ENCODE measurements around the gene ADAMTS14. TPM values are rescaled to one million over a fixed set of nuclear protein-coding genes. Genes with fewer than 3 reads are reported as not detected.

ADAMTS14 gene
- total RNA-seq, 1 experiment from 2014 or later: not detected

DNA sequence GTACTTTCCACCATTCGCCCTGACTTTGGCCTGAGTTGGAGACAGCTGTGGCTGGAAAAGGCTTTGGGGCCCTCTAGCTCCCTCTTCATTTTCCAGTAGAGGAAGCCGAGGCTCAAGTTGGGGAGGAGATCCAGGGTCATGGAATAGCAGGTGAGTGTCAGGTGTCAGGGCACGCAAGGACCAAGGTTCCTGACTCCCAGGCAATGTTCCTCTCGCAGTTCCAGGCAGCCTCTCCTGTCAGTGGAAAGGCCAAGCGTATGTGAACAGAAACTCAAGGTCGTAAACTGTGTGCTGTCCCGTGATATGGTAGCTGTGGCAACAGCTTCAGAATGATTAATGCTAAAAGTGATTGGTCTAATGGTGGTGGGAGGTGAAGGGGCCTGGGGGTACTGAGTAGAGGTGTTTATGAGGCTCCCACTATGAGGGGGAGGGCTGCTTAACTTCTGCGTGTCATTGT is 13.2 kb downstream of the ADAMTS14 start:
- DNase-seq: no peak
- intact Hi-C loops (cut with micrococcal nuclease; ENCODE audit: unreplicated experiment): no loop called here
- Mint-ChIP-seq H3K27me3 (ENCODE audit: insufficient read depth, unreplicated experiment) (no peaks in the 10 kb centered on the region), H3K36me3 (ENCODE audit: insufficient read depth, unreplicated experiment) (peaks cover 5% of the 10 kb centered on the region), H3K4me1 (ENCODE audit: low read depth, unreplicated experiment) (no peaks in the 10 kb centered on the region), H3K4me3 (ENCODE audit: unreplicated experiment) (no peak overlapping the region), H3K27ac (ENCODE audit: unreplicated experiment) (no peak overlapping the region), H3K9me3 (ENCODE audit: unreplicated experiment) (no peaks in the 10 kb centered on the region)
- ChIA-PET CTCF (no interaction called here), POLR2A (no interaction called here)
- H3K4me1 ChIP-seq: no peaks in the 10 kb centered on the region
- no peaks in the 10 kb centered on the region for H3K36me3 ChIP-seq (ENCODE audit: control insufficient read depth, insufficient read depth, low read length)
- no TSS peak for BruUV-seq (replicated peaks)
- peaks cover 8% of the 10 kb centered on the region; the same call in 1 of the 2 replicates for H3K9me3 ChIP-seq
- TF ChIP-seq, protein P1, sequence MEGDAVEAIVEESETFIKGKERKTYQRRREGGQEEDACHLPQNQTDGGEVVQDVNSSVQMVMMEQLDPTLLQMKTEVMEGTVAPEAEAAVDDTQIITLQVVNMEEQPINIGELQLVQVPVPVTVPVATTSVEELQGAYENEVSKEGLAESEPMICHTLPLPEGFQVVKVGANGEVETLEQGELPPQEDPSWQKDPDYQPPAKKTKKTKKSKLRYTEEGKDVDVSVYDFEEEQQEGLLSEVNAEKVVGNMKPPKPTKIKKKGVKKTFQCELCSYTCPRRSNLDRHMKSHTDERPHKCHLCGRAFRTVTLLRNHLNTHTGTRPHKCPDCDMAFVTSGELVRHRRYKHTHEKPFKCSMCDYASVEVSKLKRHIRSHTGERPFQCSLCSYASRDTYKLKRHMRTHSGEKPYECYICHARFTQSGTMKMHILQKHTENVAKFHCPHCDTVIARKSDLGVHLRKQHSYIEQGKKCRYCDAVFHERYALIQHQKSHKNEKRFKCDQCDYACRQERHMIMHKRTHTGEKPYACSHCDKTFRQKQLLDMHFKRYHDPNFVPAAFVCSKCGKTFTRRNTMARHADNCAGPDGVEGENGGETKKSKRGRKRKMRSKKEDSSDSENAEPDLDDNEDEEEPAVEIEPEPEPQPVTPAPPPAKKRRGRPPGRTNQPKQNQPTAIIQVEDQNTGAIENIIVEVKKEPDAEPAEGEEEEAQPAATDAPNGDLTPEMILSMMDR (IDR thresholded peaks at IDR 0.05; ENCODE audit: insufficient read depth in 1 of 2, low read depth in 1 of 2, low read length in 1 of 2, severe bottlenecking in 1 of 2, unreplicated experiment in 1 of 2): no peak
- H3K27me3 ChIP-seq (replicated peaks; ENCODE audit: control insufficient read depth, insufficient read depth, low read length): no peaks in the 10 kb centered on the region
- no peak overlapping the region for H3K4me3 ChIP-seq (ENCODE audit: low read depth, low read length)

DNA sequence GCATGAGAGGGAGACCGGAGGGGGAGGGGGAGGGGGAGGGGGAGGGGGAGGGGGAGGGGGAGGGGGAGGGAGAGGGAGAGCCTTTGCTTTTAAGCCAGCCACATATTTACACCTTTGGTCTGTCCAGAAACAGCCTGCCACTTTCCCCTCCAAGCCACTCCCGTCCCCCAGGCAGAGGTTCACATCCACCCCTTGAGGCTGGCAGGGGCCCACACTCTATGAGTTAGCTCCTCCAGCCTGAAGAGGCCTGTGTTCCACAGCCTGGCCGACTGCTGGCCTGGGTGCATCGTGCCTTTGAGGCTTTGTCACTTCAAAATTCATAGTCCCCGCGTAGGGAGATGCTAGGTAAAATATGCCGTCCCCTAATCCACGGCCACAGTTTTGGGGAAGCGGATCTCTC is 16.5 kb downstream of the ADAMTS14 start:
- no peaks in the 10 kb centered on the region for H3K4me1 ChIP-seq
- no peaks in the 10 kb centered on the region for H3K36me3 ChIP-seq (ENCODE audit: control insufficient read depth, insufficient read depth, low read length)
- Mint-ChIP-seq H3K9me3 (ENCODE audit: unreplicated experiment) (no peaks in the 10 kb centered on the region), H3K27ac (ENCODE audit: unreplicated experiment) (no peak overlapping the region), H3K4me3 (ENCODE audit: unreplicated experiment) (no peak overlapping the region), H3K36me3 (ENCODE audit: insufficient read depth, unreplicated experiment) (peaks cover 5% of the 10 kb centered on the region), H3K27me3 (ENCODE audit: insufficient read depth, unreplicated experiment) (peaks cover 8% of the 10 kb centered on the region), H3K4me1 (ENCODE audit: low read depth, unreplicated experiment) (no peaks in the 10 kb centered on the region)
- H3K27me3 ChIP-seq (replicated peaks; ENCODE audit: control insufficient read depth, insufficient read depth, low read length): no peaks in the 10 kb centered on the region
- DNase-seq: no peak
- POLR2A ChIA-PET: no interaction called here
- intact Hi-C loops (cut with micrococcal nuclease; ENCODE audit: unreplicated experiment): no loop called here
- TF ChIP-seq, protein P1 (IDR thresholded peaks at IDR 0.05; ENCODE audit: insufficient read depth in 1 of 2, low read depth in 1 of 2, low read length in 1 of 2, severe bottlenecking in 1 of 2, unreplicated experiment in 1 of 2): no peak
- CTCF ChIA-PET: no interaction called here
- BruUV-seq (replicated peaks): no TSS peak
- peaks cover 8% of the 10 kb centered on the region; the same call in 1 of the 2 replicates for H3K9me3 ChIP-seq
- H3K4me3 ChIP-seq (ENCODE audit: low read depth, low read length): no peak overlapping the region

DNA sequence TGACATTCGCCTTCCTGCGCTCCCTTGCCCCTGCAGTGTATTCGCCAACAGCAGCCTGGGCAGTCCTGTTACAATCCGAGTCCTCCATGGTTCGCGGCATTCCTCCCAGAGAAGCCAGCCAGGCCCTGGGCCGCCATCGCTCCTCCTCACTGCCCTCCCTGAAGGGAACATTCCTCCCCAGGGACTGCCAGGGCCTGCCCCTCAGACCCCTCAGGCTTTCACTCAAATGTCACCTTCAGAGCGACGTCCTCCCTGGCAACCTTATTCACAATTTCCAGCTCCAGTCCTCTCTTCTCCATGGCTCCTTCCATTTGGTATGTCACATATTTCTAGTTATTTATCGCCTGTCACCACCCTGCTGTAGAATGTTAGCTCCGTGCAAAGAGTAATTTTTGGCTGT is 17.4 kb downstream of the ADAMTS14 start:
- ChIA-PET CTCF (no interaction called here), POLR2A (no interaction called here)
- H3K36me3 ChIP-seq (ENCODE audit: control insufficient read depth, insufficient read depth, low read length): no peaks in the 10 kb centered on the region
- TF ChIP-seq, protein P1 (IDR thresholded peaks at IDR 0.05; ENCODE audit: insufficient read depth in 1 of 2, low read depth in 1 of 2, low read length in 1 of 2, severe bottlenecking in 1 of 2, unreplicated experiment in 1 of 2): no peak
- H3K36me3 Mint-ChIP-seq (ENCODE audit: insufficient read depth, unreplicated experiment): peaks cover 5% of the 10 kb centered on the region
- H3K27ac Mint-ChIP-seq (ENCODE audit: unreplicated experiment): no peak overlapping the region
- no peaks in the 10 kb centered on the region for H3K4me1 Mint-ChIP-seq (ENCODE audit: low read depth, unreplicated experiment)
- BruUV-seq (replicated peaks): no TSS peak
- no peaks in the 10 kb centered on the region for H3K4me1 ChIP-seq
- H3K27me3 ChIP-seq (replicated peaks; ENCODE audit: control insufficient read depth, insufficient read depth, low read length): no peaks in the 10 kb centered on the region
- H3K27me3 Mint-ChIP-seq (ENCODE audit: insufficient read depth, unreplicated experiment): peaks cover 8% of the 10 kb centered on the region
- no peak for DNase-seq
- intact Hi-C loops (cut with micrococcal nuclease; ENCODE audit: unreplicated experiment): no loop called here
- no peak overlapping the region for H3K4me3 ChIP-seq (ENCODE audit: low read depth, low read length)
- H3K4me3 Mint-ChIP-seq (ENCODE audit: unreplicated experiment): no peak overlapping the region
- no peaks in the 10 kb centered on the region for H3K9me3 Mint-ChIP-seq (ENCODE audit: unreplicated experiment)
- peaks cover 8% of the 10 kb centered on the region; the same call in 1 of the 2 replicates for H3K9me3 ChIP-seq

Data from Caco-2 (cell line).